Mucosa of stomach (tissue), 1 donor: Measurements from ENCODE around the gene HOXD4.

Source experiments
- H3K27me3 ChIP-seq: one replicate; pipeline ENCODE4 v1.7.0; 2013; ENCODE audit warnings: mild to moderate bottlenecking, low read length; ENCODE audit not compliant: control insufficient read depth, insufficient read depth
- H3K36me3 ChIP-seq: one replicate; pipeline ENCODE4 v1.7.0; 2013; ENCODE audit warnings: low read length; ENCODE audit not compliant: control insufficient read depth, insufficient read depth
- H3K4me1 ChIP-seq: one replicate; pipeline ENCODE4 v1.7.0; 2013; ENCODE audit warnings: mild to moderate bottlenecking, low read length; ENCODE audit not compliant: control insufficient read depth, insufficient read depth
- H3K4me3 ChIP-seq: one replicate; pipeline ENCODE4 v1.7.0; 2013; ENCODE audit warnings: low read length
- H3K9ac ChIP-seq: one replicate; pipeline ENCODE4 v1.7.0; 2013; ENCODE audit warnings: mild to moderate bottlenecking, low read length, moderate library complexity
- H3K9me3 ChIP-seq: one replicate; pipeline ENCODE4 v1.7.0; 2013; ENCODE audit warnings: mild to moderate bottlenecking, low read length, moderate library complexity; ENCODE audit not compliant: control insufficient read depth
- donor health status: Pancreatic carcinoma.

Gene HOXD4

DNA sequence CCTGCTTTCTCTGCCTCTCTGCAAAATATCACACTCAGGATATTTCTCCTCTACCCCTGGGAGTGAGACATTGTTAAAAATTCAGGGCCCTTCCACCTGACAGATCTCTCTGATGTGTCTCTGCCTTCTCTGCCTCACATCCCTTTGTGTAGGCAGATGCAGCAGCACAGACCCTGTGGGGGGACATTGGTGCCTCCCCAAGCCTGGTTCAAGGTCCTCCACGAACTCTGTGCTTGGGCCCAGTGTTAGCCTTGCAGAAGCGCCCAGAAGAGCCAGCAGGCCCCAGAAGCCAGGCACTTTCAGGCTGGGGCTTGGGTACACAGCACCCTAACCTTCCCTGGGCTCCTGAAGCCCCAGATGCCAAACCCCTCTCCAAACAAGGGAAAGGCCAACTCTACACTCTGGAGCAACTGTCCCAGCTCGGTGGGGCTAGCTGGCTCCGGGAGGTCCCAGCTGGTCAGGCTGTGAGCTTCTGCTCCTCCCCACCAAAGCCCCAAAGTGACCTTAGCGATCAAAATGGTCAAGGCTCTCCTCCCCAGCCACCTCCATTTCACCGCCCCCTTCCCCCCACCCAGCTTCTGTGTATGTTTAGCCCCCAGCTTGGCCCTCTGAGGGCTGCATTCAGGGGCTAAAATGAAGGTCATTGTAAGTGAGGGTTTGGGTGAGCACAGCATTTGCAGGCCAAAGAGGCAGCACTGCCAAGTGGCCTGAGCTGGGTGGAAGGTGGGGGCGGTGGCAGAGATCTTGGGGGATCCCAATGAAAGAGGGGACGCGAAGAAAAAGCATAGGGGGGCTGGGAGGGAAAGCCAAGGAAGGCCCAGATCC lies 26.2 kb upstream of the HOXD4 start:
- Histone ChIP-seq H3K9me3 (no peaks in the 10 kb centered on the region), H3K36me3 (no peaks in the 10 kb centered on the region), H3K4me3 (no peak overlapping the region), H3K9ac (no peak overlapping the region), H3K27me3 (peaks cover 98% of the 10 kb centered on the region), H3K4me1 (peaks cover 6% of the 10 kb centered on the region)

- H3K27me3 ChIP-seq: peaks cover 98% of the 10 kb centered on the region
- H3K9me3 ChIP-seq: no peaks in the 10 kb centered on the region
- peaks cover 6% of the 10 kb centered on the region for H3K4me1 ChIP-seq
- H3K36me3 ChIP-seq: no peaks in the 10 kb centered on the region
- no peak overlapping the region for H3K4me3 ChIP-seq
- no peak overlapping the region for H3K9ac ChIP-seq
Measured at GRCh38 chr2:176125772-176126054, 25.6 kb upstream of the HOXD4 start.

- no peak overlapping the region for H3K9ac ChIP-seq
- no peaks in the 10 kb centered on the region for H3K36me3 ChIP-seq
- no peak overlapping the region for H3K4me3 ChIP-seq
- H3K4me1 ChIP-seq: peaks cover 6% of the 10 kb centered on the region
- peaks cover 96% of the 10 kb centered on the region for H3K27me3 ChIP-seq
- H3K9me3 ChIP-seq: no peaks in the 10 kb centered on the region
Measured at GRCh38 chr2:176126929-176127773, 24.2 kb upstream of the HOXD4 start.

DNA sequence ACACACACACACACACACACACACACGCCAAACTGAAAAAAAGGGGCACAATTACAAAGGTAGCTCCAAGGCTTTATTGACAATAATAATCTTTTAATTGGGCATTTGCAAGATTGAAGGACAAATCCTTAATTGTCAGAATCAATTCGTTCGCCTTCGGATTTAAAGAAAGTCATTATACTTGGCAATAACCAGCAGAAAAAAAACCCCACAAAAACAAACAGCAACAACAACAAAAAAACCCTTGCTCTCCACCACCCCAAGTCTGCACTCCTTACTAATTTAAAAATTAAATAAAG lies 23.6 kb upstream of the HOXD4 start:
- no peaks in the 10 kb centered on the region for H3K36me3 ChIP-seq
- no peaks in the 10 kb centered on the region for H3K9me3 ChIP-seq
- no peak overlapping the region for H3K4me3 ChIP-seq

DNA sequence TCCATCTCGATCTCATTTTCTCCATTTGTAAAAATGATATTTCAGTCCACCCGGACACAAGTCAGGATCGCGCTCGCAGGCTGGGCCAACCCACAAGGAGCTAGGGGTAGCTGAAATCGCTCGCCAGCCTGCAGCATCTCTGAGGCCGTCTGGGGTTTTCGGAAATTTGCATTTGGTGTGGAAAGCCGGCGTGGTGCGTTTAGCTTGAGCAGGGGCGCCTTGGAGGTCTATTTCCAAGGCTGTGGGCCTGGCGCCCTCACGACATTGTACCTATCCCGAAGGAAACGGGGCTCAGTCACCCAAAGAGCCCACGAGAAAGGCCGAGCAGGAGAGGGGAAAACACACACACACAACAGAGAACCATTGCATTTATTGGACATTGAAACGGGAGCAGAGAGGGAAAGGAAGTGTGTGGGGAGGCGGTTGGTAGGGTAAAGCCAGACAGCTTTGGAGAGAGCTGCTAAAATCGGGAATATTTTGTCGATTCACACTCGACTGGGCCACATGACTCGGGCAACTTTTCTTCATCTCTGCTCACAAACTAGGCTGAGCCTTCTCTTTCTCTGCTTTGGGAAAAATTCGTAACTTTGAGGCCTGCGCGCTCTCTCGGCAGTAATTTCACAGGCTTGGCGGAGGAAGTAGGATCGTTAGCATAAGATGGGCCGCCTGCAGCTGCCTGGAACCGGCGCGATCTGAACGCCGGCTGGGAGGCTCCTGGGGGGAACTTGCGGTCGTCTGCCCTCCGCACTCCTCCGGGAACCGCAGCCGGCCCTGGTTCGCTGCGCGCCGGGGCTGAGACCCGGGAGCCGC lies 23.0 kb upstream of the HOXD4 start:
- no peaks in the 10 kb centered on the region for H3K4me1 ChIP-seq
- H3K9ac ChIP-seq: no peak overlapping the region
- no peaks in the 10 kb centered on the region for H3K9me3 ChIP-seq
- no peaks in the 10 kb centered on the region for H3K36me3 ChIP-seq
- H3K4me3 ChIP-seq: no peak overlapping the region
- peaks cover 96% of the 10 kb centered on the region for H3K27me3 ChIP-seq

More for the DNA sequence above, 23.6 kb upstream of the HOXD4 start:
- Histone ChIP-seq H3K9ac (no peak overlapping the region), H3K4me1 (peaks cover 1% of the 10 kb centered on the region), H3K27me3 (peaks cover 96% of the 10 kb centered on the region)

DNA sequence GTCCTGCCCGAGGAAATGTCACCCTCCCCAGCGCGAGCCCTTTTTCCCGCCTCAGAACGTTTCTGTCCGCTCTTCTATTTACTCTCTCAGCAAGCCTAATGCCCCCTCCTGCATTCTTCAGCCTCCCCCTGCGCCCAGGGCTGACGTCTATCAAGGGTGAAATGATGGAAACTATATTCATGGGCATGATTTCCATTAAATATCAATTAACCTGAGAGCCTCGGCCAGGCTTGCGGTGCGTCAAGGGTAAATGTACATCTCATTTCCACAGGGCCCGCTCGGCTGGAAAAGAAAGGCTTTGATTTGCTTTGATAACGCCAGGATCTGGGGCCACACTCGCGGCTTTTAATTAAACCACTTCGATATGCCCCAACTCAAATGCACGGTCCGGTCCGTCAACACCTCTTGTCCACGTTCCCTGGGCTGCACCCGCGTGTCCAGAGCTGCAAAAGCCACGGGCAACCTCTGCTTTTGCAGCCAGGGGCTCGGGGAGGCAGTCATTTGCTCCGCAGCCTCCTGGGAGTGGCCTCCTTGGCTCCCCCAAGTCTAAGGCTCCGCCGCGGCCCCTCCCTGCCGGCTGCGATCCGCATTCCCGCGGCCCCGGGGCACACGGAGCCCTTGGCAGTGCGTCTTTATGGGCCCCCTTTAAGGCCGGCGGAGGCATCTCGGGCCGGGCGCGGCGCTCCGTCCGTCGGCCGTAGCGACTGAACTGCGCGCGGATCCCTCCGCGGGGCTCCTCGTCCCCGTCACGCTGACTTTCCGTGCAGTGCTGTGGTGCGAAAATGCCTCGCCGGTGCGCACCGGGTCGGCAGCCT lies 22.2 kb upstream of the HOXD4 start, which contains the start of gene HOXD8:
Gene HOXD8 (plus strand): TSS at position 724 of the 815 bp plus-strand sequence. CDS start 662 bp downstream, outside the sequence.
- H3K9me3 ChIP-seq: no peaks in the 10 kb centered on the region
- H3K9ac ChIP-seq: no peak within 1 kb of the TSS
- peaks cover 96% of the 10 kb centered on the region for H3K27me3 ChIP-seq
- no peak within 1 kb of the TSS for H3K4me3 ChIP-seq
- H3K36me3 ChIP-seq: no peaks in the 10 kb centered on the region
- H3K4me1 ChIP-seq: no peaks in the 10 kb centered on the region

DNA sequence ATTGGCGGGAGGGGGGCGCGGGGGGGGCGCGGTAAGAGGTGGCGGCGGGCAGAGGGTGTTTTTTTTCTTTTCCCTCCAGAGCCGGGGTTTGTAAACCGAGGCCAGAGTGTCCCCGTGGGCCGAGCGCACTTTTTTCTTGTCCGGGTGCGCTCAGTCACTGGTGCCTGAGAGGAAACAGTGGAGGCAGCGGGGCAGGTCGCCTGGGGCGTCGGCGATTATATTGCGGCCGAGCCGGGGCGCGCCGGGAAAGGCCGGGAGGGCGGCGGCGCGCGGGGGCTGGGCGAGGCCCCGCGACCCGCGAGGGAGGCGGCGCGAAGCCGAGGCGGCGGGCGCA lies 21.6 kb upstream of the HOXD4 start:
- Histone ChIP-seq H3K4me3 (no peak overlapping the region), H3K9ac (no peak overlapping the region), H3K4me1 (no peaks in the 10 kb centered on the region), H3K27me3 (peaks cover 96% of the 10 kb centered on the region), H3K9me3 (no peaks in the 10 kb centered on the region), H3K36me3 (no peaks in the 10 kb centered on the region)

GRCh38 chr2:176130147-176130956 lies 21.0 kb upstream of the HOXD4 start:
- H3K4me3 ChIP-seq: no peak overlapping the region
- no peak overlapping the region for H3K9ac ChIP-seq

GRCh38 chr2:176130957-176131847 lies 20.1 kb upstream of the HOXD4 start:
- Histone ChIP-seq H3K4me3 (no peak overlapping the region), H3K27me3 (peaks cover 96% of the 10 kb centered on the region), H3K36me3 (no peaks in the 10 kb centered on the region), H3K4me1 (no peaks in the 10 kb centered on the region), H3K9ac (no peak overlapping the region), H3K9me3 (no peaks in the 10 kb centered on the region)

More at GRCh38 chr2:176130147-176130956, 21.0 kb upstream of the HOXD4 start:
- Histone ChIP-seq H3K9me3 (no peaks in the 10 kb centered on the region), H3K27me3 (peaks cover 96% of the 10 kb centered on the region), H3K36me3 (no peaks in the 10 kb centered on the region), H3K4me1 (no peaks in the 10 kb centered on the region)

- H3K4me1 ChIP-seq: peaks cover 1% of the 10 kb centered on the region
- H3K4me3 ChIP-seq: no peak overlapping the region
- H3K9me3 ChIP-seq: no peaks in the 10 kb centered on the region
- no peak overlapping the region for H3K9ac ChIP-seq
- H3K27me3 ChIP-seq: peaks cover 98% of the 10 kb centered on the region
- no peaks in the 10 kb centered on the region for H3K36me3 ChIP-seq
Measured at GRCh38 chr2:176131848-176132158, 19.5 kb upstream of the HOXD4 start.
